Measurements from ENCODE around the gene PPM1F. TPM values are rescaled to one million over a fixed set of nuclear protein-coding genes. Genes with fewer than 3 reads are reported as not detected.

PPM1F gene
- total RNA-seq, 2 donors from 2014 or later, result 37.6 to 49.2 TPM

DNA sequence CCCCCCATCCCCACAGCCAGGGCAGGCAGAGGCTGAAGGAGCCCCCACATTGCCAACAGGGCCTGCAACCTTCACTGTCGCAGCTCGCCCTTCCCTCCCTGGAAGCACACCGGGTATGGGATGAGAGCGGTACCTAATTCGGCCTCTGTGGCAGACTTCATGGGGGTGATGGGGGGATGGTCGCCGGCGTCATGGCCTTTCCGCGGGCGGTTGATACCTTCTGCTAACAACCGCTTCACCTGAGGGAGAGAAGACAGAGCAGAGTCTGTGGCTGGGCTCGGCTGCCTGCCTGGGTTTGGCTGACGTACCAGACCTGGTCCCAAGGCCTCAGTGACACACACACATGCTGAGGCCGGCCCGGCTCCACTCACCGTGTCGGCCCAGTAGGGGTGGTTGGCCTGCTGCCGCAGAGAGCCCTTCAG lies 11.2 kb upstream of the PPM1F start:
- TF ChIP-seq, protein P1, sequence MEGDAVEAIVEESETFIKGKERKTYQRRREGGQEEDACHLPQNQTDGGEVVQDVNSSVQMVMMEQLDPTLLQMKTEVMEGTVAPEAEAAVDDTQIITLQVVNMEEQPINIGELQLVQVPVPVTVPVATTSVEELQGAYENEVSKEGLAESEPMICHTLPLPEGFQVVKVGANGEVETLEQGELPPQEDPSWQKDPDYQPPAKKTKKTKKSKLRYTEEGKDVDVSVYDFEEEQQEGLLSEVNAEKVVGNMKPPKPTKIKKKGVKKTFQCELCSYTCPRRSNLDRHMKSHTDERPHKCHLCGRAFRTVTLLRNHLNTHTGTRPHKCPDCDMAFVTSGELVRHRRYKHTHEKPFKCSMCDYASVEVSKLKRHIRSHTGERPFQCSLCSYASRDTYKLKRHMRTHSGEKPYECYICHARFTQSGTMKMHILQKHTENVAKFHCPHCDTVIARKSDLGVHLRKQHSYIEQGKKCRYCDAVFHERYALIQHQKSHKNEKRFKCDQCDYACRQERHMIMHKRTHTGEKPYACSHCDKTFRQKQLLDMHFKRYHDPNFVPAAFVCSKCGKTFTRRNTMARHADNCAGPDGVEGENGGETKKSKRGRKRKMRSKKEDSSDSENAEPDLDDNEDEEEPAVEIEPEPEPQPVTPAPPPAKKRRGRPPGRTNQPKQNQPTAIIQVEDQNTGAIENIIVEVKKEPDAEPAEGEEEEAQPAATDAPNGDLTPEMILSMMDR (conservative IDR thresholded peaks at IDR 0.05), result no peak
- H3K4me1 Mint-ChIP-seq, result no peaks in the 10 kb centered on the region
- no peaks in the 10 kb centered on the region for H3K27me3 Mint-ChIP-seq (ENCODE audit: insufficient read depth)
- peak; percentile 38 for DNase-seq
- H3K4me1 ChIP-seq (ENCODE audit: control insufficient read depth, insufficient read depth, low read length), result no peaks in the 10 kb centered on the region
- H3K4me3 ChIP-seq (ENCODE audit: low read length), result no peak overlapping the region
- H3K9me3 ChIP-seq (ENCODE audit: control insufficient read depth, low read length), result no peaks in the 10 kb centered on the region
- H3K36me3 Mint-ChIP-seq (ENCODE audit: low read depth), result peaks cover 76% of the 10 kb centered on the region
- H3K27ac ChIP-seq (ENCODE audit: low read depth, low read length), result no peak overlapping the region
- no peak overlapping the region for H3K9ac ChIP-seq (ENCODE audit: extremely low read depth, low read length, poor library complexity, severe bottlenecking)
- no peak overlapping the region for H3K27ac Mint-ChIP-seq
- peaks cover 77% of the 10 kb centered on the region for H3K36me3 ChIP-seq (ENCODE audit: control insufficient read depth, insufficient read depth, low read length)
- no peaks in the 10 kb centered on the region for H3K27me3 ChIP-seq (ENCODE audit: control insufficient read depth, insufficient read depth, low read length, poor library complexity, severe bottlenecking)
- peaks cover 3% of the 10 kb centered on the region for H3K9me3 Mint-ChIP-seq
- no peak overlapping the region for H3K4me3 Mint-ChIP-seq
- 95 to 96% methylated on average over 14 to 19 of the region's 19 CpGs for WGBS, 2 experiments (ENCODE audit: insufficient coverage in 1 of 2, insufficient read length in 1 of 2)

DNA sequence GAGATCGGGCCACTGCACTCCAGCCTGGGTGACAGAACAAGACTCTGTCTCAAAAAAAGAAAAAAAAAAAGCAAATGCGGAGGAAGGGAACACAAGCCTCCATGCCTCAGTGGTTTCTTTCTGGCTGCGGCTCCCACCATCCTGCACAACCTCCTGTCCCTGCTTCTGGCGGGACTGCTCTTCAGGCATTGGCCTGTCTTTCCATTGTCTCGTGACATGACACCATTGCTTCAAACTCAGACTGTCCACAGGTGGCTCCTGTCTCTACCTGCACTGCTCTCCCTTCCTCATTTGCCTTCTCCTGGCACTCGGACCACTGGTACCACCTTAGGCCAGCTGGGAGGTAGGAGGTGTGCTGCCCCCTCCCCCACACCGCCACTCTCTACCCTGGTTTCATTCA lies 10.6 kb upstream of the PPM1F start:
- Mint-ChIP-seq H3K27me3 (ENCODE audit: insufficient read depth) (no peaks in the 10 kb centered on the region), H3K9me3 (peaks cover 3% of the 10 kb centered on the region), H3K27ac (no peak overlapping the region), H3K36me3 (ENCODE audit: low read depth) (peaks cover 73% of the 10 kb centered on the region), H3K4me1 (no peaks in the 10 kb centered on the region), H3K4me3 (no peak overlapping the region)
- H3K9ac ChIP-seq (ENCODE audit: extremely low read depth, low read length, poor library complexity, severe bottlenecking), result no peak overlapping the region
- WGBS, 2 experiments (ENCODE audit: insufficient coverage in 1 of 2, insufficient read length in 1 of 2), result 92 to 95% methylated on average over 4 to 7 of the region's 7 CpGs
- TF ChIP-seq, protein P1 (conservative IDR thresholded peaks at IDR 0.05), result no peak
- H3K36me3 ChIP-seq (ENCODE audit: control insufficient read depth, insufficient read depth, low read length), result peaks cover 76% of the 10 kb centered on the region
- no peak overlapping the region for H3K4me3 ChIP-seq (ENCODE audit: low read length)
- no peaks in the 10 kb centered on the region for H3K27me3 ChIP-seq (ENCODE audit: control insufficient read depth, insufficient read depth, low read length, poor library complexity, severe bottlenecking)
- DNase-seq, result no peak
- H3K9me3 ChIP-seq (ENCODE audit: control insufficient read depth, low read length), result no peaks in the 10 kb centered on the region
- H3K27ac ChIP-seq (ENCODE audit: low read depth, low read length), result no peak overlapping the region
- no peaks in the 10 kb centered on the region for H3K4me1 ChIP-seq (ENCODE audit: control insufficient read depth, insufficient read depth, low read length)

DNA sequence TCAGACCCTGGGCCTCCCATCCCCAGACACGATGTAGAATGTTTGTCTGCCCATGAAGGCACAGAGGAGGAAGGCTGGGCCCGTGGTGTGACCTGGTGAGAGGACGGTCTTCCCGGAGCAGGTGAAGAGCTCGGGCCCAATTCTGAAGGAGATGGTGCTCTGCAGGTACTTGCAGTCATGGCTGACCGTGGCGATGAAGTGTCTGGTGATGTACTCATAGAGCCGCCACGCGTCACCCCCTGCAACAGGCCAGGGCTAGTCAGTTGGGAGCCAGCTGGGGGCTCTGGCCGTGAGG lies 10.0 kb upstream of the PPM1F start:
- 94% methylated on average over 11 of the region's 11 CpGs for WGBS, 2 experiments (ENCODE audit: insufficient coverage in 1 of 2, insufficient read length in 1 of 2)
- H3K27me3 Mint-ChIP-seq (ENCODE audit: insufficient read depth), result no peaks in the 10 kb centered on the region
- H3K4me3 Mint-ChIP-seq, result no peak overlapping the region
- Histone ChIP-seq H3K9me3 (ENCODE audit: control insufficient read depth, low read length) (no peaks in the 10 kb centered on the region), H3K9ac (ENCODE audit: extremely low read depth, low read length, poor library complexity, severe bottlenecking) (no peak overlapping the region), H3K36me3 (ENCODE audit: control insufficient read depth, insufficient read depth, low read length) (peaks cover 71% of the 10 kb centered on the region), H3K27ac (ENCODE audit: low read depth, low read length) (no peak overlapping the region), H3K27me3 (ENCODE audit: control insufficient read depth, insufficient read depth, low read length, poor library complexity, severe bottlenecking) (no peaks in the 10 kb centered on the region), H3K4me3 (ENCODE audit: low read length) (no peak overlapping the region), H3K4me1 (ENCODE audit: control insufficient read depth, insufficient read depth, low read length) (no peaks in the 10 kb centered on the region)
- no peak for DNase-seq
- H3K9me3 Mint-ChIP-seq, result peaks cover 3% of the 10 kb centered on the region
- TF ChIP-seq, protein P1 (conservative IDR thresholded peaks at IDR 0.05), result no peak
- H3K4me1 Mint-ChIP-seq, result no peaks in the 10 kb centered on the region
- no peak overlapping the region for H3K27ac Mint-ChIP-seq
- peaks cover 70% of the 10 kb centered on the region for H3K36me3 Mint-ChIP-seq (ENCODE audit: low read depth)
